DOHH2 (cell line): ENCODE measurements around the gene TFPI2.

Source experiments
- EZH2phosphoT487 ChIP-seq: fragments of 200-600 bp; sonication (generic); IDR thresholded peaks from 2 replicates; pipeline ENCODE4 v1.6.1; 2017; ENCODE audit warnings: borderline replicate concordance, mild to moderate bottlenecking, antibody characterized with exemption, low read length, moderate library complexity, mixed read lengths
- TF ChIP-seq, protein P1 (sequence below): fragments of 200-600 bp; sonication (generic); IDR thresholded peaks from one replicate; pipeline ENCODE4 v1.5.1; 2014; ENCODE audit warnings: antibody characterized with exemption, mild to moderate bottlenecking, low read depth, low read length; ENCODE audit not compliant: poor library complexity, severe bottlenecking

GRCh38 chr7:93902777-93903423 is 12.3 kb upstream of the TFPI2 start:
- TF ChIP-seq, protein P1, sequence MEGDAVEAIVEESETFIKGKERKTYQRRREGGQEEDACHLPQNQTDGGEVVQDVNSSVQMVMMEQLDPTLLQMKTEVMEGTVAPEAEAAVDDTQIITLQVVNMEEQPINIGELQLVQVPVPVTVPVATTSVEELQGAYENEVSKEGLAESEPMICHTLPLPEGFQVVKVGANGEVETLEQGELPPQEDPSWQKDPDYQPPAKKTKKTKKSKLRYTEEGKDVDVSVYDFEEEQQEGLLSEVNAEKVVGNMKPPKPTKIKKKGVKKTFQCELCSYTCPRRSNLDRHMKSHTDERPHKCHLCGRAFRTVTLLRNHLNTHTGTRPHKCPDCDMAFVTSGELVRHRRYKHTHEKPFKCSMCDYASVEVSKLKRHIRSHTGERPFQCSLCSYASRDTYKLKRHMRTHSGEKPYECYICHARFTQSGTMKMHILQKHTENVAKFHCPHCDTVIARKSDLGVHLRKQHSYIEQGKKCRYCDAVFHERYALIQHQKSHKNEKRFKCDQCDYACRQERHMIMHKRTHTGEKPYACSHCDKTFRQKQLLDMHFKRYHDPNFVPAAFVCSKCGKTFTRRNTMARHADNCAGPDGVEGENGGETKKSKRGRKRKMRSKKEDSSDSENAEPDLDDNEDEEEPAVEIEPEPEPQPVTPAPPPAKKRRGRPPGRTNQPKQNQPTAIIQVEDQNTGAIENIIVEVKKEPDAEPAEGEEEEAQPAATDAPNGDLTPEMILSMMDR, result peak; percentile 99
- TF ChIP-seq EZH2phosphoT487, result no peak
